OCI-LY3 (cell line): ENCODE data around the gene ANO6.

ENCODE experiments used
- EZH2phosphoT487 ChIP-seq: fragments of 200-600 bp; shearing (Covaris generic); IDR thresholded peaks from 2 replicates; pipeline ENCODE4 v1.6.1; 2018; ENCODE audit warnings: antibody characterized with exemption, mixed run types, low read depth
- TF ChIP-seq, protein P1 (sequence below): fragments of 200-600, 300-600 bp; sonication (generic); IDR thresholded peaks from 2 replicates; pipeline ENCODE4 v1.5.1; 2014; ENCODE audit warnings: antibody characterized with exemption, low read length, low read depth

DNA sequence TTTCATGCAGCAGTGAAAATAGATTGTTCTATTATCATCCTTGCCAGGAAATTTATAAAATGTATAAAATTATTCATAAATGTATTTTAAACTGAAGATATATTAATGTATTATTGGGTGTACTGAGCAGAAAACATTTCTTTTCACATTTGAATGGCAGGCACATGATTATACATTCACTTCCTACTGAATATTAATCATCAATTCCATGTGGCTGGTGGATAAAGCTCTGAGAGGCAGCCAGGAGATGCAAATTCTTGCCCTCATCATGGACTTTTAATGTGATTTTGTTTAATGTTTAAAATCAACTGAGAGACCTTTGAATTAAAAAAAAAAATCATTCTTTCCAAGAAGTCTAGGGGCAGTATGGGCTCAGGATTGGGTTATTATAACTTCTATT is 40.8 kb downstream of the ANO6 start:
- TF ChIP-seq, protein P1, sequence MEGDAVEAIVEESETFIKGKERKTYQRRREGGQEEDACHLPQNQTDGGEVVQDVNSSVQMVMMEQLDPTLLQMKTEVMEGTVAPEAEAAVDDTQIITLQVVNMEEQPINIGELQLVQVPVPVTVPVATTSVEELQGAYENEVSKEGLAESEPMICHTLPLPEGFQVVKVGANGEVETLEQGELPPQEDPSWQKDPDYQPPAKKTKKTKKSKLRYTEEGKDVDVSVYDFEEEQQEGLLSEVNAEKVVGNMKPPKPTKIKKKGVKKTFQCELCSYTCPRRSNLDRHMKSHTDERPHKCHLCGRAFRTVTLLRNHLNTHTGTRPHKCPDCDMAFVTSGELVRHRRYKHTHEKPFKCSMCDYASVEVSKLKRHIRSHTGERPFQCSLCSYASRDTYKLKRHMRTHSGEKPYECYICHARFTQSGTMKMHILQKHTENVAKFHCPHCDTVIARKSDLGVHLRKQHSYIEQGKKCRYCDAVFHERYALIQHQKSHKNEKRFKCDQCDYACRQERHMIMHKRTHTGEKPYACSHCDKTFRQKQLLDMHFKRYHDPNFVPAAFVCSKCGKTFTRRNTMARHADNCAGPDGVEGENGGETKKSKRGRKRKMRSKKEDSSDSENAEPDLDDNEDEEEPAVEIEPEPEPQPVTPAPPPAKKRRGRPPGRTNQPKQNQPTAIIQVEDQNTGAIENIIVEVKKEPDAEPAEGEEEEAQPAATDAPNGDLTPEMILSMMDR: no peak
- TF ChIP-seq EZH2phosphoT487: no peak
